HG03064 (cell line): Measurements from ENCODE around the gene OSMR.

Experiments
- ATAC-seq: cut with Tn5 transposase; IDR thresholded peaks from one replicate; pipeline ENCODE4 v1.9.1; 2021; ENCODE audit warnings: low read depth; ENCODE audit not compliant: unreplicated experiment

OSMR gene

GRCh38 chr5:38870595-38870994 lies 24.8 kb downstream of the OSMR start:
- ATAC-seq, result no peak

- ATAC-seq, result no peak
These were observed 25.3 kb downstream of the OSMR start for GRCh38 chr5:38871058-38871605.

GRCh38 chr5:38871790-38872551 lies 26.2 kb downstream of the OSMR start:
- no peak for ATAC-seq

- ATAC-seq, result no peak
These were observed 27.0 kb downstream of the OSMR start for GRCh38 chr5:38872826-38873225.

GRCh38 chr5:38874948-38875456 lies 29.2 kb downstream of the OSMR start:
- no peak for ATAC-seq

GRCh38 chr5:38878391-38879077 lies 32.7 kb downstream of the OSMR start:
- no peak for ATAC-seq

- no peak for ATAC-seq
These were observed 33.3 kb downstream of the OSMR start for GRCh38 chr5:38879078-38879460.

GRCh38 chr5:38883842-38884241 lies 38.0 kb downstream of the OSMR start:
- ATAC-seq, result no peak

GRCh38 chr5:38885208-38885607 lies 39.4 kb downstream of the OSMR start:
- no peak for ATAC-seq

- ATAC-seq, result no peak
These were observed 42.2 kb downstream of the OSMR start for GRCh38 chr5:38888041-38888440.

GRCh38 chr5:38889424-38889823 lies 43.6 kb downstream of the OSMR start:
- no peak for ATAC-seq

GRCh38 chr5:38891563-38891962 lies 45.8 kb downstream of the OSMR start:
- ATAC-seq, result no peak

- ATAC-seq, result no peak
These were observed 46.6 kb downstream of the OSMR start for GRCh38 chr5:38892363-38892762.

GRCh38 chr5:38896760-38897159 lies 50.9 kb downstream of the OSMR start:
- no peak for ATAC-seq

- ATAC-seq, result no peak
These were observed 54.1 kb downstream of the OSMR start for GRCh38 chr5:38899936-38900335.

- no peak for ATAC-seq
These were observed 59.7 kb downstream of the OSMR start for GRCh38 chr5:38905516-38905915.

GRCh38 chr5:38906503-38906902 lies 60.7 kb downstream of the OSMR start:
- ATAC-seq, result no peak

GRCh38 chr5:38911933-38912332 lies 66.1 kb downstream of the OSMR start:
- no peak for ATAC-seq

- ATAC-seq, result no peak
These were observed 67.9 kb downstream of the OSMR start for GRCh38 chr5:38913714-38914113.

- no peak for ATAC-seq
These were observed 71.0 kb downstream of the OSMR start for GRCh38 chr5:38916802-38917201.

- ATAC-seq, result no peak
These were observed 75.4 kb downstream of the OSMR start for GRCh38 chr5:38921174-38921573.

- no peak for ATAC-seq
These were observed 76.4 kb downstream of the OSMR start for GRCh38 chr5:38922199-38922598.
